Measurements from ENCODE around the gene C19orf25.
A peak's percentile ranks its signal among the peaks of the same experiment; 100 is the strongest.

The C19orf25 gene

DNA sequence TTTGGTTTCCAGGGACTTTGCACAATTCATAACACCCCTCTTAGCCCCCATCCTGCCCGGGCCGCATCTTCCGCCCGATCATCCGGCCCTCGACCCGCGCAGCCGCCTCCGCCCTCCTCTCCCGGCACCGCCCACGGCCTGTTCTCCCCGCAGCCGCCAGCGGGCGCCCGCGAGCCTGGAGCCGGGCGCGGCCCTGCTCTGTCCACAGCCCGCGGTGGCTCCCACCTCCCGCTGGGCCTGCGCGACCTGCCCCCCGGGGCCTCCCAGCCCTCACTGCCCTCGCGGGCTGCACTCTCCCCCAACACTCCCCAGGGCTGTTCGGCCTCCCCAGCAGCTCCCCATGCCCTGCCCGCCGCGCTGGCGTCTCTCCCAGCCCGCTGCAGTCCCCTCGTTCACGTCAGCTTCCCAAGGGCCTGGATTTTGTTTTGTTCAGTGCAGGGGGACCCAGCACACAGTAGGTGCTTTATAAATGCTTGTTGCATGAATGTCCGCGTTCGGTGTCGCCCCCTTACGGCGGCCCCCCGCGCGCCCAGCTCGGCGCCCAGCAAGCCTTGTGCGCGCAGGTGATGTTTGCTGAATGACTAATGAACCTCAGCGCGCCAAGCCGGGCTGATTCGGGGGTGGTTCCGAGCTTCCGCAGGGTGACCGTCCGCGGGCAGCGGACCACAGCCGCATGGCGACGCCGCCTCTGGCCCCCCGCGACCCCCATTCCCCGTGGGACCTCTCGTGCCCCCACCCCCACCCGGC lies 33.7 kb downstream of the C19orf25 start:
- DNase-seq = peak; percentile 31

DNA sequence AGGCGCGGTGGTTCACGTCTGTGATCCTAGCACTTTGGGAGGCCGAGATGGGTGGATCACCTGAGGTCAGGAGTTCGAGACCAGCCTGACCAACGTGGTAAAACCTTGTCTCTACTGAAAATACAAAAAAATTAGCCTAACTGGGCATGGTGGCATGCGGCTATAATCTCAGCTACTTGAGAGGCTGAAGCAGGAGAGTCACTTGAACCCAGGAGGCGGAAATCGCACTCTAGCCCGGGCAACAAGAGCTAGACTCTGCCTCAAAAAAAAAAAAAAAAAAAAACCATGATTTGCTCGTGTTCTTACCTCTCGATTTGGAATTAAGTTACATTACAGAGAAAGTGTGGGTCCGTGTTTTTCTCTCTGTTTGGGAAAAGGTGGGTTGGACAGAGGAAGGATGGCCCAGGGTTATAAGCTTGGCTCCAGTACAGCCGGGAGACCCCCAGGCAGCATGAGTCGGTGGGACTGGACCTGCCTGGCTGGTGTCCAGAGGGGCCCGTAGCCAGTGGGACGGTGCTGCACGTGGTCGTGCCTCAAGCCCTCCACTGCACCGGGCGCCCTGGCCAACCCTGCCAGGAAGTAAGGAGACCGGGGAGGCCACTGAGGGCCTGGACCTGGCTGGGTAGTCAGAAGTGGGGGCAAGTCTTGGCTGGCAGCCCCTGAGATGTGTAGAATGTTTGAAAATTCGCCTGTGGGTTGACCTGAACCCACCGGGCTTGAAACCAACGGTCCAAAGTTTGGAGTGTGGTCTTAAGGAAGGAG lies 37.2 kb downstream of the C19orf25 start:
- DNase-seq = no peak

DNA sequence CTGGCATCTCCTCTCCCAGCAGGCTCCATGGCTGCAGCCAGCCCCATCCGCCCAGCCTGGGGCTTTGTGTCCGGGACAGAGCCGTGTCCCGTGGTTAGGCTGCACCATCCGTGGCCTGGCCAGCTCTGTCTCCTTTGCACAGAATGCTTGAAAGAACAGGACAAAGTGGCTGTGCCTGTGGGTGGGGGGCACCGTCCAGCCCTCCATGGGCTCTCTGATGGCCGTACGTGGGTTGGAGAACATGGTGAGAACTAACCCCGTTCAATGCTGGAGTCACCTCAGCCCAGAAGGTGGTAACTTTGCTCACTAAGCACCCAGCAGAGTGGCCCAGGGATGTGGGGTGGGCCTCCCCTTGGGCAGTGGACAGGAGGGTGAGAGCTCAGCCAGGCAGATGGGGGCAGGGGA lies 38.0 kb downstream of the C19orf25 start:
- no peak for DNase-seq

- no peak for DNase-seq
These were observed 38.6 kb downstream of the C19orf25 start for GRCh38 chr19:1440418-1440801.

- DNase-seq = peak; percentile 19
These were observed 39.2 kb downstream of the C19orf25 start for GRCh38 chr19:1439525-1440417.

- DNase-seq = no peak
These were observed 40.1 kb downstream of the C19orf25 start for GRCh38 chr19:1438933-1439354.

GRCh38 chr19:1438035-1438932 lies 40.7 kb downstream of the C19orf25 start, which contains the start of gene RPS15:
TSS of gene RPS15 (plus strand) at chr19:1438396. CDS start at chr19:1438426, 30 bp downstream.
- peak; percentile 93 for DNase-seq

- no peak for DNase-seq
These were observed 41.4 kb downstream of the C19orf25 start for GRCh38 chr19:1437609-1438008.

- DNase-seq = no peak
These were observed 43.5 kb downstream of the C19orf25 start for GRCh38 chr19:1435378-1435989.

- DNase-seq = no peak
These were observed 44.4 kb downstream of the C19orf25 start for GRCh38 chr19:1434577-1435060.

GRCh38 chr19:1434040-1434366 lies 45.0 kb downstream of the C19orf25 start:
- no peak for DNase-seq

- DNase-seq = no peak
These were observed 45.6 kb downstream of the C19orf25 start for GRCh38 chr19:1433119-1434039.

DNA sequence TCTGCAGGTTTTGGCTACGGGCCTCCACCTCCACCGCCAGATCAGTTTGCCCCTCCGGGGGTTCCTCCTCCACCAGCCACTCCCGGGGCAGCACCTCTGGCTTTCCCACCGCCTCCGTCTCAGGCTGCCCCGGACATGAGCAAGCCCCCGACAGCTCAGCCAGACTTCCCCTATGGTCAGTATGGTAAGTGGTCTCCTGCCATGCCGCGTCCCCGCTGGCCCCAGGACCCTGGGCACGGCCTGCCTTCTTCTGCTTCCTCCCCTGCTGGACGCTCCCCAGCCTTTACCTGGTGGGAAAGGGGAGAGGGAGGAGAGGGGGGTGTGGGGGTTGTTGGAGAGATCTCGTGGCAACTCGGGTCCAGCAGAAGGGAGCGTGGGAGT lies 46.5 kb downstream of the C19orf25 start:
- no peak for DNase-seq

DNA sequence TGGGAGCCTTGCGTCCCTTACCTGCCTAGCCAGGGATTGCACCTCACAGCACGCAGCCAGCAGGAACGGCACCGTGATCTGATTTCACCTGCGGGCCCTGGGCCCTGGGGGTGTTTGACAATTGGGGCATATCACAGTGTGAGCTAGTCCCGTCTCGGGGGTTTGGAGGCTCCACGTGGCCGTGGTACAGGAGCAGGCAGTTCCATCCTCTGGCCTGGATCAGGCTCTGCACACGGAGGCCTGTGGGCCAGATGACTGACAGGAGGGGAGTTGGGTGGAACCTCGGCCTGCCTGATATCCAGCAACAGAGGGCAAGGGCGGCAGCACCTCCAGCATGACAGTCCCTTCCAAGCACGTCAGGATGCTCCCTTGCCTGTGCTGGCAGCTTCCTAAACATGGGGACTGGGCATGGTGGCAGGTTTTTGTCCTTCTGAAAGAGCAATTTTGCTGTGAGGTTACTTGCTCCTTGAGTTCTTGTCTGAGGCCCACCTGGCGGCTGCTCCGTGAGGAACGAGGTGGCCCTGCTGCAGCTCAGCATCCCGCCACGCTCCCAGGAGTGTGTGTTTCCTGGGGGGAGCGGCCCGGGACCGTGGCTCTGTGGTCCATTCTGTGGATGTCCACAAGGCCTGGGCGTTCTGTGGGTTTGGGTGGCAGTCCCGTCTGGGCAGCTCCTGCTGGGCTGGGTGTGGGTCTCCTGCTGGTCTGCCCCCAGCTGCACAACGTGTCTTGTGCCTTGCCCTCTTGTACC lies 47.1 kb downstream of the C19orf25 start:
- DNase-seq = no peak

DNA sequence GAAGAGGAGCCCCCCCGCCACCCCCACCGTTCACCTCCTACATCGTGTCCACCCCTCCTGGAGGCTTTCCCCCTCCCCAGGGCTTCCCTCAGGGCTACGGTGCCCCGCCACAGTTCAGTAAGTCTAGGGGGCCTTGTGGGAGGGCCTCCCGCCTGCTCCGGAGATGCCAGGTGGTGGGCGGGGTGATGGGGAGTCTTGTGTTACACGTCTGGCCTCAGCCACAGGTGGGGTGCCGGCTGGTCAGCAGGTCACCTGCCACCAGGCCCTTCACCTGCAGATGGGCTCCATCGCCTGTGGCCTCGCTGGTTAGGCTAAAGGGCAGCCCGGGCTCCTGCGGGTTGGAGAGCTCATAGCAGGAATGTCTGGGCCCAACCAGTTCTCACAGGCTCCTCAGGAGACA lies 48.8 kb downstream of the C19orf25 start:
- no peak for DNase-seq

- DNase-seq = no peak
These were observed 49.3 kb downstream of the C19orf25 start for GRCh38 chr19:1429750-1430149.

DNA sequence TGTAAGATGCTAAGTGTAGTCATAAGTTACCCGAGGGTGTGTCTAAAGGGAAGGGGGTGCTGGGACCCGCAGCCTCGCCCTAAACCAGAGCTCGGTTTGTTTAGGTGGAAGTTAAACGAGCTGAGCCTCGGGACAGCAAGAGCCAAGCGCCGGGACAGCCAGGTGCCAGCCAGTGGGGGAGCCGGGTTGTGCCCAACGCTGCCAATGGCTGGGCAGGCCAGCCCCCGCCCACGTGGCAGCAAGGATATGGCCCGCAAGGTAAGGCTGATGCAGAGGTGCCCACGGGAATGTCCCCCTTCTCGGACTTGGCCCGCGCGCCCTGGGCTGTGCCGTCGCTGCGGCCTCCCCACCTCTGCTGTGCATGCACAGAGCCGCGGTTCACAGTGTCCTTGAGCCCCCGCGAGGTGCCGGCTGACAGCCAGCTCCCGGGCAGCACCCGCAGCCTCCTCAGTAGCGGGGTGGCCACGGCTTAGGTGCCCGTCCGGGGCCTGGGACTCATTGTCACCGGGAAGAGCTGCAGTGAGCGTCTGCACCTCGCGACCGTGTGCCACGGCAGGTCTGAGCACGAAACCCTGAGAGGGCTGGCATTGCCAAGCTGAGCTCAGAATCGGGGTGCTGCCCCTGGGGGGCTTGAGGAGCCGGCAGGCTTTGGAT lies 50.1 kb downstream of the C19orf25 start:
- DNase-seq = no peak

DNA sequence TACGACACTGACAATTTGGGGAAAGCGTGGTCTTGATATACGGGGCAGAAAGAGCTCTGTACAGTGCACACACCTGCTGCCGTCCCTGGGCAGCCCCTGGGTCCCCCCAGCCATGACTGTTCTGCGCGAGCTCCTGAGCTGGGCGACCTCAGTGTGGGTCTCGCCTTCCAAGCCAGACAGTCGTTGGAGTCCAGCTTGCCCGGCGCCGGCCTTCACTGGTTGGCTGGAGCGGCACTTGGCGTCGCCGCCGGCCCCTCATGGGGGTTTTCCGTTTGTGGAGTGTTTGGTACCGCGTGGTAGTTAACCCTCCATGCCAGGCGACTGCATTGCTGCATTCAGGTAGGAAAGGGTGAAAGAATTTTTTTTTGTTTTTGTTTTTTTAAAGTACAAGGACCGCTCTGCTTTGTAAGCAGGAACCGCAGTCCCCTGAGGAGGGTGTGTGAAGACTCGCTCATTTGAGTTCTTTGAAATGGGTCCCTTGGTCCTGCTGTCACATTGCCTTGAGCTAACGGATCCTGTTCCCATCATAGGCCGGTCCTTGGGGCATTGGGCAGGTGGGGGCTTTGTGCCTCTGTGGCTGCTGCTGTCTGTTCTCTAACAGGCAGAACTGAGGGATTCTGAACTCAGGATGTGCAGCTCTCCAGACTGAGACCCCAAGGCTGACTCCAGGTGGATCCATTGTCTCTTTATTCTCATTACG lies 51.6 kb downstream of the C19orf25 start:
- DNase-seq = no peak

DNA sequence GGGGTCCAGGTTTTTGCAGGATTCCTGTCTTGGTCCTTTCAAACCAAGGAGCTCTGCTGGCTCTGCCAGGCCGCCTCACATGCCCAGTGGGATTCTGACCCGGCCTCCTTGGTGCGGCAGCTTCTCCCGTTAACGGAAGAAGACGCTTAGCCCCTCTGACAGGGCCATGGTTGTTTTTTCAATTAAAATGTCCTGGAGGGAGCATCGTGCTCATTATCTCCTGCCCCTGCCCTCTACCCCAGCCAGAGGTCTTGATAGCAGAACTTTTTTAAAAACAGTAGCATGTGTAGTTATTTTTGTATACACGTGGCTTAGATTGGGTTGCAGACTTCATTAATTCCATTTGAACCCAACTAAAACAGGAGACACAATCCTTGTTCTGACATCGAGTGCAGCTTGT lies 52.3 kb downstream of the C19orf25 start:
- DNase-seq = no peak

Measured in fibroblast of skin of right quadriceps (primary cell).